ENCODE results near the gene EFNA5.

GRCh38 chr5:107486489-107486888 is 184.2 kb downstream of the EFNA5 start:
- no peak for TF ChIP-seq CTCF (IDR thresholded peaks at IDR 0.05)
- no peak for TF ChIP-seq POLR2A (IDR thresholded peaks at IDR 0.05)
- TF ChIP-seq POLR2AphosphoS5 (IDR thresholded peaks at IDR 0.05): no peak

Data from gastroesophageal sphincter (tissue), 3 donors.